Dedifferentiated amniotic fluid mesenchymal stem cell (primary cell): ENCODE measurements around the gene ALDOB.

Experiments
- DNase-seq: peaks from one replicate; pipeline ENCODE4 v3.0.0-alpha.2; 2016; ENCODE audit errors: extremely low spot score

Gene ALDOB

GRCh38 chr9:101457003-101457402, 21.4 kb upstream of the ALDOB start:
- no peak for DNase-seq

GRCh38 chr9:101455656-101456240, 20.2 kb upstream of the ALDOB start:
- DNase-seq, result no peak

GRCh38 chr9:101453776-101454570, 18.4 kb upstream of the ALDOB start:
- DNase-seq, result no peak

GRCh38 chr9:101451498-101451897, 15.9 kb upstream of the ALDOB start:
- DNase-seq, result no peak

GRCh38 chr9:101450931-101451330, 15.4 kb upstream of the ALDOB start:
- DNase-seq, result no peak

GRCh38 chr9:101449071-101449721, 13.6 kb upstream of the ALDOB start:
- DNase-seq, result peak; percentile 48

GRCh38 chr9:101448680-101449070, 13.1 kb upstream of the ALDOB start:
- no peak for DNase-seq

- DNase-seq, result no peak
Measured at GRCh38 chr9:101446732-101447131, 11.2 kb upstream of the ALDOB start.

GRCh38 chr9:101445353-101446029, 9.9 kb upstream of the ALDOB start:
- DNase-seq, result peak; percentile 18

GRCh38 chr9:101443364-101443771, 7.8 kb upstream of the ALDOB start:
- DNase-seq, result no peak

GRCh38 chr9:101442736-101443135, 7.2 kb upstream of the ALDOB start:
- no peak for DNase-seq

GRCh38 chr9:101442318-101442717, 6.7 kb upstream of the ALDOB start:
- DNase-seq, result no peak

GRCh38 chr9:101440714-101441230, 5.2 kb upstream of the ALDOB start:
- no peak for DNase-seq

- DNase-seq, result no peak
Measured at GRCh38 chr9:101438523-101438922, 2.9 kb upstream of the ALDOB start.

- DNase-seq, result no peak
Measured at GRCh38 chr9:101437806-101438232, 2.2 kb upstream of the ALDOB start.

- no peak for DNase-seq
Measured at GRCh38 chr9:101434998-101435397, 576 bp downstream of the ALDOB start.

- DNase-seq, result no peak
Measured at GRCh38 chr9:101433229-101433628, 2.3 kb downstream of the ALDOB start.

GRCh38 chr9:101432740-101433139, 2.8 kb downstream of the ALDOB start:
- DNase-seq, result no peak

- DNase-seq, result no peak
Measured at GRCh38 chr9:101432171-101432570, 3.4 kb downstream of the ALDOB start.

- no peak for DNase-seq
Measured at GRCh38 chr9:101429736-101430135, 5.8 kb downstream of the ALDOB start.

- DNase-seq, result no peak
Measured at GRCh38 chr9:101428909-101429308, 6.7 kb downstream of the ALDOB start.

GRCh38 chr9:101427957-101428655, 7.5 kb downstream of the ALDOB start:
- no peak for DNase-seq
